ENCODE data around the gene VPS13D.

VPS13D gene

DNA sequence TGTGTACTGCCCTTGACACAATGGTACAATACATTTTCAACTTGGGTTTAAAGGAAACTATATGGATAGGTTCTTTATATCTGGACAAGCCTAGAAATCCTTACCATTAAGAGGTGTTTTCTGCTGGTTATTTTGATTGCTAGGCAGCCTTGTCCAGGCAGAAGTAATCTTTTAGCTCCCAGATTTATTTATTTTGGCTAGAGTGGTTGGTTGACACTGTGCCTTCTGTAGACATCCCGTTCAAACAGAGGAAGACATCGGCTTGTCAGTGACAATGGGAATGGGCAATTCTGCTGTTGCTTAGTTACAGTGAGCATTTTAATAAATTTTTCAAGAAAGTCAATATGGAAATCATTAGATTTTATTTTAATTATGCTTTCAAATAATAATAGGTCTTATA lies 138.8 kb downstream of the VPS13D start:
- TF ChIP-seq, protein P1, sequence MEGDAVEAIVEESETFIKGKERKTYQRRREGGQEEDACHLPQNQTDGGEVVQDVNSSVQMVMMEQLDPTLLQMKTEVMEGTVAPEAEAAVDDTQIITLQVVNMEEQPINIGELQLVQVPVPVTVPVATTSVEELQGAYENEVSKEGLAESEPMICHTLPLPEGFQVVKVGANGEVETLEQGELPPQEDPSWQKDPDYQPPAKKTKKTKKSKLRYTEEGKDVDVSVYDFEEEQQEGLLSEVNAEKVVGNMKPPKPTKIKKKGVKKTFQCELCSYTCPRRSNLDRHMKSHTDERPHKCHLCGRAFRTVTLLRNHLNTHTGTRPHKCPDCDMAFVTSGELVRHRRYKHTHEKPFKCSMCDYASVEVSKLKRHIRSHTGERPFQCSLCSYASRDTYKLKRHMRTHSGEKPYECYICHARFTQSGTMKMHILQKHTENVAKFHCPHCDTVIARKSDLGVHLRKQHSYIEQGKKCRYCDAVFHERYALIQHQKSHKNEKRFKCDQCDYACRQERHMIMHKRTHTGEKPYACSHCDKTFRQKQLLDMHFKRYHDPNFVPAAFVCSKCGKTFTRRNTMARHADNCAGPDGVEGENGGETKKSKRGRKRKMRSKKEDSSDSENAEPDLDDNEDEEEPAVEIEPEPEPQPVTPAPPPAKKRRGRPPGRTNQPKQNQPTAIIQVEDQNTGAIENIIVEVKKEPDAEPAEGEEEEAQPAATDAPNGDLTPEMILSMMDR (conservative IDR thresholded peaks at IDR 0.05; ENCODE audit: low read length), result no peak
- no peak for DNase-seq (ENCODE audit: low read depth)
- H3K4me3 ChIP-seq (ENCODE audit: low read length), result no peak overlapping the region

GRCh38 chr1:12369258-12369657 lies 139.4 kb downstream of the VPS13D start:
- no peak for DNase-seq (ENCODE audit: low read depth)
- H3K4me3 ChIP-seq (ENCODE audit: low read length), result no peak overlapping the region
- TF ChIP-seq, protein P1 (conservative IDR thresholded peaks at IDR 0.05; ENCODE audit: low read length), result no peak

- DNase-seq (ENCODE audit: low read depth), result no peak
- TF ChIP-seq, protein P1 (conservative IDR thresholded peaks at IDR 0.05; ENCODE audit: low read length), result no peak
Measured at GRCh38 chr1:12370333-12370975, 140.6 kb downstream of the VPS13D start.

GRCh38 chr1:12371053-12371452 lies 141.2 kb downstream of the VPS13D start:
- TF ChIP-seq, protein P1 (conservative IDR thresholded peaks at IDR 0.05; ENCODE audit: low read length), result no peak
- no peak overlapping the region for H3K4me3 ChIP-seq (ENCODE audit: low read length)
- DNase-seq (ENCODE audit: low read depth), result peak; percentile 23

More at GRCh38 chr1:12370333-12370975, 140.6 kb downstream of the VPS13D start:
- H3K4me3 ChIP-seq (ENCODE audit: low read length), result no peak overlapping the region

GRCh38 chr1:12372180-12372579 lies 142.3 kb downstream of the VPS13D start:
- TF ChIP-seq, protein P1 (conservative IDR thresholded peaks at IDR 0.05; ENCODE audit: low read length), result no peak
- no peak for DNase-seq (ENCODE audit: low read depth)
- H3K4me3 ChIP-seq (ENCODE audit: low read length), result no peak overlapping the region

- no peak for DNase-seq (ENCODE audit: low read depth)
- no peak overlapping the region for H3K4me3 ChIP-seq (ENCODE audit: low read length)
- TF ChIP-seq, protein P1 (conservative IDR thresholded peaks at IDR 0.05; ENCODE audit: low read length), result no peak
Measured at GRCh38 chr1:12372761-12373160, 142.9 kb downstream of the VPS13D start.

GRCh38 chr1:12375133-12375829 lies 145.5 kb downstream of the VPS13D start:
- DNase-seq (ENCODE audit: low read depth), result no peak
- TF ChIP-seq, protein P1 (conservative IDR thresholded peaks at IDR 0.05; ENCODE audit: low read length), result no peak
- no peak overlapping the region for H3K4me3 ChIP-seq (ENCODE audit: low read length)

Data from AG10803 (cell line).